BLaER1 (cell line): ENCODE results near the gene EPOP.
"Not testable (repeated sequence)": the region's sequence is repeated elsewhere in the genome, so short reads cannot be mapped to it uniquely, and the experiment has no call there.

Experiments
- H3K27ac ChIP-seq: shearing (Covaris generic); formaldehyde crosslinking; 2 replicates; pipeline ENCODE4 v1.8.1; 2022
- H3K27me3 ChIP-seq: shearing (Covaris generic); formaldehyde crosslinking; 2 replicates; pipeline ENCODE4 v1.8.1; 2022
- H3K36me3 ChIP-seq: shearing (Covaris generic); formaldehyde crosslinking; 2 replicates; pipeline ENCODE4 v1.8.1; 2022
- H3K4me1 ChIP-seq: shearing (Covaris generic); formaldehyde crosslinking; 2 replicates; pipeline ENCODE4 v1.8.1; 2022
- H3K4me2 ChIP-seq: shearing (Covaris generic); formaldehyde crosslinking; 2 replicates; pipeline ENCODE4 v1.8.1; 2022
- H3K4me3 ChIP-seq: shearing (Covaris generic); formaldehyde crosslinking; 2 replicates; pipeline ENCODE4 v1.8.1; 2022
- H3K9ac ChIP-seq: shearing (Covaris generic); formaldehyde crosslinking; 2 replicates; pipeline ENCODE4 v1.8.1; 2022
- H3K9me3 ChIP-seq: shearing (Covaris generic); formaldehyde crosslinking; 2 replicates; pipeline ENCODE4 v1.8.1; 2022
- H4K20me1 ChIP-seq: shearing (Covaris generic); formaldehyde crosslinking; 2 replicates; pipeline ENCODE4 v1.8.1; 2022
- Cebpa-rat ChIP-seq: shearing (Covaris generic); IDR thresholded peaks from 2 replicates; pipeline ENCODE4 v1.8.1; 2022

The EPOP gene

GRCh38 chr17:38654411-38655398 is 20.1 kb downstream of the EPOP start:
- Histone ChIP-seq H3K4me1 (peaks cover 75% of the 10 kb centered on the region), H3K36me3 (no peaks in the 10 kb centered on the region), H3K9me3 (no peaks in the 10 kb centered on the region), H3K4me3 (peak overlapping the region; percentile 41; the same call in 1 of the 2 replicates), H3K4me2 (peak overlapping the region; percentile 90), H3K27ac (no peak overlapping the region), H4K20me1 (no peaks in the 10 kb centered on the region), H3K9ac (peak overlapping the region; percentile 26), H3K27me3 (no peaks in the 10 kb centered on the region)
- no peak for TF ChIP-seq Cebpa-rat

GRCh38 chr17:38653679-38654078 is 21.1 kb downstream of the EPOP start:
- H3K36me3 ChIP-seq: no peaks in the 10 kb centered on the region
- peaks cover 69% of the 10 kb centered on the region for H3K4me1 ChIP-seq
- no peaks in the 10 kb centered on the region for H3K27me3 ChIP-seq
- no peaks in the 10 kb centered on the region for H4K20me1 ChIP-seq
- no peak overlapping the region; the same call in 1 of the 2 replicates for H3K9ac ChIP-seq
- TF ChIP-seq Cebpa-rat: no peak
- peak overlapping the region; percentile 90 for H3K4me2 ChIP-seq
- H3K4me3 ChIP-seq: no peak overlapping the region
- no peak overlapping the region for H3K27ac ChIP-seq
- no peaks in the 10 kb centered on the region for H3K9me3 ChIP-seq

- Histone ChIP-seq H3K27me3 (no peaks in the 10 kb centered on the region), H3K27ac (no peak overlapping the region), H3K9me3 (no peaks in the 10 kb centered on the region), H3K4me2 (peak overlapping the region; percentile 90), H3K4me1 (peaks cover 64% of the 10 kb centered on the region), H4K20me1 (no peaks in the 10 kb centered on the region), H3K4me3 (no peak overlapping the region), H3K9ac (no peak overlapping the region), H3K36me3 (no peaks in the 10 kb centered on the region)
- no peak for TF ChIP-seq Cebpa-rat
These were observed 21.5 kb downstream of the EPOP start for GRCh38 chr17:38653230-38653629.

- not testable (repeated sequence) for H3K27ac ChIP-seq, H3K4me3 ChIP-seq, H3K27me3 ChIP-seq, H3K36me3 ChIP-seq, H3K9ac ChIP-seq, H3K9me3 ChIP-seq, H4K20me1 ChIP-seq
- Histone ChIP-seq H3K4me1 (peaks cover 49% of the 10 kb centered on the region), H3K4me2 (peak overlapping the region; percentile 48; the same call in 1 of the 2 replicates)
These were observed 24.0 kb downstream of the EPOP start for GRCh38 chr17:38650653-38651173.

- no peaks in the 10 kb centered on the region for H3K9me3 ChIP-seq
- H3K4me2 ChIP-seq: no peak overlapping the region
- H4K20me1 ChIP-seq: no peaks in the 10 kb centered on the region
- no peak overlapping the region for H3K9ac ChIP-seq
- TF ChIP-seq Cebpa-rat: no peak
- H3K36me3 ChIP-seq: no peaks in the 10 kb centered on the region
- peaks cover 5% of the 10 kb centered on the region; the same call in 1 of the 2 replicates for H3K4me1 ChIP-seq
- no peak overlapping the region for H3K27ac ChIP-seq
- no peaks in the 10 kb centered on the region for H3K27me3 ChIP-seq
- H3K4me3 ChIP-seq: no peak overlapping the region
These were observed 36.8 kb downstream of the EPOP start for GRCh38 chr17:38637951-38638350.

GRCh38 chr17:38636054-38636453 is 38.7 kb downstream of the EPOP start:
- no peaks in the 10 kb centered on the region for H3K36me3 ChIP-seq
- H3K4me3 ChIP-seq: no peak overlapping the region
- peaks cover 5% of the 10 kb centered on the region; the same call in 1 of the 2 replicates for H3K4me1 ChIP-seq
- H3K27ac ChIP-seq: no peak overlapping the region
- H3K27me3 ChIP-seq: no peaks in the 10 kb centered on the region
- no peak overlapping the region for H3K9ac ChIP-seq
- H4K20me1 ChIP-seq: no peaks in the 10 kb centered on the region
- no peak overlapping the region for H3K4me2 ChIP-seq
- H3K9me3 ChIP-seq: no peaks in the 10 kb centered on the region
- no peak for TF ChIP-seq Cebpa-rat

GRCh38 chr17:38632334-38632733 is 42.4 kb downstream of the EPOP start:
- Histone ChIP-seq H3K9ac (no peak overlapping the region), H3K4me3 (no peak overlapping the region), H3K4me2 (no peak overlapping the region), H3K4me1 (peaks cover 5% of the 10 kb centered on the region; the same call in 1 of the 2 replicates), H4K20me1 (no peaks in the 10 kb centered on the region), H3K9me3 (no peaks in the 10 kb centered on the region), H3K27ac (no peak overlapping the region), H3K27me3 (no peaks in the 10 kb centered on the region), H3K36me3 (no peaks in the 10 kb centered on the region)
- no peak for TF ChIP-seq Cebpa-rat

- Histone ChIP-seq H3K27ac (no peak overlapping the region), H3K4me2 (no peak overlapping the region), H3K4me3 (no peak overlapping the region), H3K27me3 (no peaks in the 10 kb centered on the region), H3K9me3 (peaks cover 8% of the 10 kb centered on the region; the same call in 1 of the 2 replicates), H4K20me1 (no peaks in the 10 kb centered on the region), H3K9ac (no peak overlapping the region), H3K36me3 (no peaks in the 10 kb centered on the region), H3K4me1 (peaks cover 10% of the 10 kb centered on the region)
- no peak for TF ChIP-seq Cebpa-rat
These were observed 46.3 kb downstream of the EPOP start for GRCh38 chr17:38628441-38628840.

GRCh38 chr17:38627957-38628356 is 46.8 kb downstream of the EPOP start:
- Histone ChIP-seq H3K27ac (no peak overlapping the region), H3K4me2 (no peak overlapping the region), H3K9me3 (peaks cover 8% of the 10 kb centered on the region; the same call in 1 of the 2 replicates), H3K27me3 (no peaks in the 10 kb centered on the region), H4K20me1 (no peaks in the 10 kb centered on the region), H3K36me3 (no peaks in the 10 kb centered on the region), H3K9ac (no peak overlapping the region), H3K4me3 (no peak overlapping the region), H3K4me1 (peaks cover 8% of the 10 kb centered on the region; the same call in 1 of the 2 replicates)
- TF ChIP-seq Cebpa-rat: no peak

GRCh38 chr17:38626606-38627226 is 48.0 kb downstream of the EPOP start:
- H3K9me3 ChIP-seq, H3K4me1 ChIP-seq, H3K36me3 ChIP-seq, H3K9ac ChIP-seq, H4K20me1 ChIP-seq, H3K4me2 ChIP-seq, H3K27ac ChIP-seq, H3K27me3 ChIP-seq, H3K4me3 ChIP-seq: not testable (repeated sequence)
